ENCODE data around the gene FAM90A1.
"Not testable (repeated sequence)": the region's sequence is repeated elsewhere in the genome, so short reads cannot be mapped to it uniquely, and the experiment has no call there.

FAM90A1 gene

GRCh38 chr12:8184206-8184605 is 43.2 kb downstream of the FAM90A1 start:
- DNase-seq (ENCODE audit: low read depth, low spot score); H3K4me3 ChIP-seq (ENCODE audit: low read length): not testable (repeated sequence)

- DNase-seq (ENCODE audit: low read depth, low spot score); H3K4me3 ChIP-seq (ENCODE audit: low read length): not testable (repeated sequence)
Observed at GRCh38 chr12:8183346-8183745, 44.1 kb downstream of the FAM90A1 start.

- H3K4me3 ChIP-seq (ENCODE audit: low read length); DNase-seq (ENCODE audit: low read depth, low spot score): not testable (repeated sequence)
Observed at GRCh38 chr12:8182923-8183322, 44.5 kb downstream of the FAM90A1 start.

GRCh38 chr12:8181271-8181670 is 46.1 kb downstream of the FAM90A1 start:
- H3K4me3 ChIP-seq (ENCODE audit: low read length); DNase-seq (ENCODE audit: low read depth, low spot score): not testable (repeated sequence)

GRCh38 chr12:8179989-8180585 is 47.3 kb downstream of the FAM90A1 start:
- DNase-seq (ENCODE audit: low read depth, low spot score) = peak; percentile 52
- peak overlapping the region; percentile 52 for H3K4me3 ChIP-seq (ENCODE audit: low read length)

DNA sequence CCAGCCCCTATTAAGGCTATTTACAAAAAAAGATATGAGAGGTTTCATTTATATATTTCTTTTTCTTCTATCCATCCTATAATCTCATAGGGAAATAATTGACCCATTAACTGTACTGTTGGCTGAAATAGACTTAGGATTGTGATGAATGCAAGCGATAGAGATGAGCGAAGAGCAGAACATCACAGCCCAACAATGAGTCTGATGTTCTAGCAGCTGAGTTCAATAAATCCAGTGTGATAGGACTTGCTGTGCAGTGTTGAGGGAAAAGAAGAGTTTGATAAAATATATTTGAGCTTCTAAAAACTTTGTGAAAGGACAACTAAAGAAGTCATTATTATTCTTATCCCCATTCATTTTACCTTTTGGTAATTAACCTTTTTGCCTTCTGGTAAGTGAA is 54.5 kb downstream of the FAM90A1 start:
- not testable (repeated sequence) for DNase-seq (ENCODE audit: low read depth, low spot score); H3K4me3 ChIP-seq (ENCODE audit: low read length)
